ENCODE measurements around the gene TMEM161A. TPM values are rescaled to one million over a fixed set of nuclear protein-coding genes. Genes with fewer than 3 reads are reported as not detected.

Gene TMEM161A
- total and polyA plus RNA-seq, 9 of the 15 experiments (the other 6 are each of a cell fraction or from before 2014, with no cell fraction given): 0.63 to 92.3 (median 38.9) TPM

GRCh38 chr19:19171821-19172532, 33.7 kb upstream of the TMEM161A start (continued):
- TF ChIP-seq STAT6 (CRISPR knock-in tag; IDR thresholded peaks at IDR 0.05): no peak
- no peak for TF ChIP-seq RBM15 (IDR thresholded peaks at IDR 0.05; ENCODE audit: insufficient read depth, low read length)
- TF ChIP-seq ZNF609 (CRISPR knock-in tag; IDR thresholded peaks at IDR 0.05; ENCODE audit: borderline replicate concordance): no peak
- TF ChIP-seq ATF2 (CRISPR knock-in tag; IDR thresholded peaks at IDR 0.05): no peak
- no peak for TF ChIP-seq NFE2L1 (tag; IDR thresholded peaks at IDR 0.05; ENCODE audit: borderline replicate concordance, low read depth)
- TF ChIP-seq ZNF263 (CRISPR knock-in tag; IDR thresholded peaks at IDR 0.05; ENCODE audit: borderline replicate concordance): no peak
- TF ChIP-seq HMGN3 (IDR thresholded peaks at IDR 0.05; ENCODE audit: borderline replicate concordance, extremely low read depth, insufficient read length, low read depth, low read length): peak; percentile 33
- TF ChIP-seq GTF2B (IDR thresholded peaks at IDR 0.05; ENCODE audit: extremely low read depth, insufficient read length): no peak
- TF ChIP-seq CREM (IDR thresholded peaks at IDR 0.05; ENCODE audit: low read depth): no peak
- TF ChIP-seq SAFB2 (IDR thresholded peaks at IDR 0.05; ENCODE audit: borderline replicate concordance, low read depth, low read length, severe bottlenecking): no peak
- TF ChIP-seq ETS1 (conservative IDR thresholded peaks at IDR 0.05; ENCODE audit: control insufficient read depth, low read depth, low read length): no peak
- TF ChIP-seq ZKSCAN1 (IDR thresholded peaks at IDR 0.05; ENCODE audit: low read depth, low read length): no peak
- no peak for TF ChIP-seq ELK3 (CRISPR knock-in tag; IDR thresholded peaks at IDR 0.05)
